HG02938 (cell line): ENCODE measurements around the gene ASB5.

Source experiments
- ATAC-seq: cut with Tn5 transposase; IDR thresholded peaks from one replicate; pipeline ENCODE4 v1.9.1; 2021; ENCODE audit warnings: mild to moderate bottlenecking, moderate library complexity; ENCODE audit not compliant: unreplicated experiment

The ASB5 gene

DNA sequence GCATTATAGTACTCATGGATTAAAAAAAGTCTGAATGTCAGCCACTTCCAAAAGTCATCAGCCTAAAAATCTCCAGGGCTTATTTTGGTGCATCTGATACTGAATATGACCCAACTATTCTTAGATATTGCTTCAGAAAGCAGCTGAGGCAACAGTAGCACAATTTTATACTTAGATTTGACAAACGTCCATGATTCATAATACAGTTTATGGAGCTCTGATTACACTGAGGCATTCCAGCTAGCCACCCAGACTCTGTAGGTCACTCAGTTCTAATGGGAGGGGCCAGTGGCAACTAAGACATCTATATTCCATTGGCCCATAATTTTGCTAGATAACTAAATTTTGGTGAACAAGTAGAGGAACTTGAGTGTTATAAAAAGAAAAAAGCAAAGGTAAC, 84.0 kb downstream of the ASB5 start:
- no peak for ATAC-seq
